ENCODE measurements around the gene RAD54L.

DNA sequence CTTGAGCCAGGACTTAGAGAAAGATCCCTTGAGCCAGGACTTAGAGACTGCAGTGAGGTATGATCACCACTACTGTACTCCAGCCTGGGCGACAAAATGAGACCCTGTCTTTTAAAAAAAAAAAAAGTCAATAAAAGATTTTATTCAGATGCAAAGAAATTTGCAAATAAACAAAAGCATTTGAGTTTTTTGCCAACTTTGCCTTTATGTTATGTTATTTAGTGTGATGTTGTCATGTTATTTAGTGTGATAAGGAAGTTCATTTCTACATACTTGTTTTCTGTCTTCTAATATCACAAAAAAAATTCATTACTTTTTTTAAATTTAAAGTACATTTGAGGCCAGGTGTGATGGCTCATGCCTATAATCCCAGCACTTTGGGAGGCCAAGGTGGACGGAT, 9.0 kb downstream of the RAD54L start:
- TF ChIP-seq, protein P1, sequence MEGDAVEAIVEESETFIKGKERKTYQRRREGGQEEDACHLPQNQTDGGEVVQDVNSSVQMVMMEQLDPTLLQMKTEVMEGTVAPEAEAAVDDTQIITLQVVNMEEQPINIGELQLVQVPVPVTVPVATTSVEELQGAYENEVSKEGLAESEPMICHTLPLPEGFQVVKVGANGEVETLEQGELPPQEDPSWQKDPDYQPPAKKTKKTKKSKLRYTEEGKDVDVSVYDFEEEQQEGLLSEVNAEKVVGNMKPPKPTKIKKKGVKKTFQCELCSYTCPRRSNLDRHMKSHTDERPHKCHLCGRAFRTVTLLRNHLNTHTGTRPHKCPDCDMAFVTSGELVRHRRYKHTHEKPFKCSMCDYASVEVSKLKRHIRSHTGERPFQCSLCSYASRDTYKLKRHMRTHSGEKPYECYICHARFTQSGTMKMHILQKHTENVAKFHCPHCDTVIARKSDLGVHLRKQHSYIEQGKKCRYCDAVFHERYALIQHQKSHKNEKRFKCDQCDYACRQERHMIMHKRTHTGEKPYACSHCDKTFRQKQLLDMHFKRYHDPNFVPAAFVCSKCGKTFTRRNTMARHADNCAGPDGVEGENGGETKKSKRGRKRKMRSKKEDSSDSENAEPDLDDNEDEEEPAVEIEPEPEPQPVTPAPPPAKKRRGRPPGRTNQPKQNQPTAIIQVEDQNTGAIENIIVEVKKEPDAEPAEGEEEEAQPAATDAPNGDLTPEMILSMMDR (IDR thresholded peaks at IDR 0.05): no peak
- no peak for TF ChIP-seq POLR2A (IDR thresholded peaks at IDR 0.05)
- no peak for TF ChIP-seq EP300 (IDR thresholded peaks at IDR 0.05)
